GM23338 (cell line): Measurements from ENCODE around the gene SDHAF2. TPM values are rescaled to one million over a fixed set of nuclear protein-coding genes. Genes with fewer than 3 reads are reported as not detected.

ENCODE experiments used
- ATAC-seq: fragments of 200-7000 bp; cut with Tn5 transposase; 3 replicates; pipeline ENCODE4 v1.9.1; 2020
- DNase-seq: peaks from one replicate; pipeline ENCODE4 v3.0.0-alpha.2; 2015; ENCODE audit warnings: low spot score
- H2AFZ ChIP-seq: fragments of 200-600 bp; sonication (generic); 2 replicates; pipeline ENCODE4 v1.8.0; 2016; ENCODE audit warnings: antibody characterized with exemption, mild to moderate bottlenecking, moderate library complexity
- H3F3A ChIP-seq: fragments of 200-600 bp; sonication (generic); replicated peaks from 2 replicates; pipeline ENCODE4 v1.8.0; 2017; ENCODE audit warnings: antibody characterized with exemption, mixed run types, low read depth
- H3K27ac ChIP-seq: fragments of 200-600 bp; sonication (generic); 2 replicates; pipeline ENCODE4 v1.6.1; 2016; ENCODE audit warnings: low read depth
- H3K27me3 ChIP-seq: fragments of 200-600 bp; sonication (generic); 2 replicates; pipeline ENCODE4 v1.8.0; 2016; ENCODE audit warnings: mild to moderate bottlenecking, mixed run types, moderate library complexity; ENCODE audit not compliant: insufficient read depth
- H3K36me3 ChIP-seq: fragments of 200-600 bp; sonication (generic); 2 replicates; pipeline ENCODE4 v1.8.0; 2016; ENCODE audit warnings: mild to moderate bottlenecking; ENCODE audit not compliant: insufficient read depth
- H3K4me1 ChIP-seq: fragments of 200-600 bp; sonication (generic); 2 replicates; pipeline ENCODE4 v1.8.0; 2016; ENCODE audit warnings: mild to moderate bottlenecking, moderate library complexity; ENCODE audit not compliant: insufficient read depth
- H3K4me2 ChIP-seq: fragments of 200-600 bp; sonication (generic); 2 replicates; pipeline ENCODE4 v1.7.1; 2017; ENCODE audit warnings: mixed run types
- H3K4me3 ChIP-seq: fragments of 200-600 bp; sonication (generic); 2 replicates; pipeline ENCODE4 v1.6.1; 2016; ENCODE audit warnings: mixed run types
- H3K79me2 ChIP-seq: fragments of 200-600 bp; sonication (generic); replicated peaks from 2 replicates; pipeline ENCODE4 v1.8.0; 2017; ENCODE audit warnings: mild to moderate bottlenecking; ENCODE audit not compliant: insufficient read depth
- H3K9me2 ChIP-seq: fragments of 200-600 bp; sonication (generic); 2 replicates; pipeline ENCODE4 v1.8.0; 2017; ENCODE audit not compliant: insufficient read depth
- H4K20me1 ChIP-seq: fragments of 200-600 bp; sonication (generic); replicated peaks from 2 replicates; pipeline ENCODE4 v1.8.0; 2017; ENCODE audit warnings: mild to moderate bottlenecking; ENCODE audit not compliant: insufficient read depth
- H3K27ac Mint-ChIP-seq: 2 replicates; pipeline ENCODE4 v1.8.0; 2020; ENCODE audit warnings: inconsistent platforms, mild to moderate bottlenecking, moderate library complexity, mixed read lengths
- H3K27me3 Mint-ChIP-seq: 3 replicates; pipeline ENCODE4 v1.8.0; 2022; ENCODE audit warnings: low read depth, mild to moderate bottlenecking, moderate library complexity, mixed read lengths, inconsistent platforms; ENCODE audit not compliant: insufficient read depth, poor library complexity
- H3K36me3 Mint-ChIP-seq: 3 replicates; pipeline ENCODE4 v1.8.0; 2021; ENCODE audit warnings: low read depth, mild to moderate bottlenecking, inconsistent platforms, moderate library complexity, mixed read lengths
- H3K4me1 Mint-ChIP-seq: 3 replicates; pipeline ENCODE4 v1.8.0; 2020; ENCODE audit warnings: mild to moderate bottlenecking, inconsistent platforms, mixed read lengths
- H3K4me3 Mint-ChIP-seq: 3 replicates; pipeline ENCODE4 v1.8.0; 2021; ENCODE audit warnings: moderate library complexity, mild to moderate bottlenecking, inconsistent platforms, mixed read lengths
- H3K9me3 Mint-ChIP-seq: 3 replicates; pipeline ENCODE4 v1.8.0; 2020; ENCODE audit warnings: moderate library complexity, mild to moderate bottlenecking, inconsistent platforms, mixed read lengths
- CREB1 ChIP-seq: fragments of 250-450 bp; sonication (Bioruptor Pico); IDR thresholded peaks from 2 replicates; pipeline ENCODE4 v1.5.0; 2020; ENCODE audit warnings: low read depth, mild to moderate bottlenecking, moderate library complexity
- EZH2 ChIP-seq: fragments of 200-600 bp; sonication (generic); IDR thresholded peaks from one replicate; pipeline ENCODE4 v1.8.0; 2017; ENCODE audit warnings: antibody characterized with exemption, mild to moderate bottlenecking, low read depth; ENCODE audit not compliant: unreplicated experiment
- EZH2phosphoT487 ChIP-seq: fragments of 200-600 bp; sonication (generic); IDR thresholded peaks from one replicate; pipeline ENCODE4 v1.8.1; 2018; ENCODE audit warnings: antibody characterized with exemption; ENCODE audit not compliant: unreplicated experiment
- JUNB ChIP-seq: IDR thresholded peaks from one replicate; pipeline ENCODE4 v1.6.1; 2016; ENCODE audit warnings: antibody characterized with exemption; ENCODE audit not compliant: unreplicated experiment
- NANOG ChIP-seq: IDR thresholded peaks from 2 replicates; pipeline ENCODE4 v1.6.1; 2016; ENCODE audit warnings: antibody characterized with exemption, borderline replicate concordance
- POLR2AphosphoS5 ChIP-seq: IDR thresholded peaks from 2 replicates; pipeline ENCODE4 v1.6.1; 2016; ENCODE audit warnings: antibody characterized with exemption, low read depth
- STAT1 ChIP-seq: IDR thresholded peaks from one replicate; pipeline ENCODE4 v1.6.1; 2016; ENCODE audit warnings: antibody characterized with exemption; ENCODE audit not compliant: unreplicated experiment
- ZNF114 ChIP-seq: fragments of 250-450 bp; sonication (Bioruptor Pico); IDR thresholded peaks from 2 replicates; pipeline ENCODE4 v1.5.0; 2020; ENCODE audit warnings: mild to moderate bottlenecking, moderate library complexity
- polyA plus RNA-seq: library from polyadenylated mRNA; unstranded; fragments of >200 nt; fragmentation: Nextera tagmentation; extraction: Ambion mirVana; gene quantifications from 2 replicates; pipeline ENCODE4 v1.2.1, GENCODE V29; 2016
- total RNA-seq: library from RNA; depleted of rRNA; stranded (reverse); fragments of >200 nt; shearing (Covaris generic); gene quantifications from 2 replicates; pipeline ENCODE4 v1.2.3, GENCODE V29; 2014
- TF ChIP-seq, protein P1 (sequence below): IDR thresholded peaks from 2 replicates; pipeline ENCODE4 v1.6.1; 2016; ENCODE audit warnings: antibody characterized with exemption
- TF ChIP-seq, protein P2 (sequence below), 2 experiments: fragments of 200-600 bp in 1 of 2; sonication (generic) in 1 of 2; conservative IDR thresholded peaks; 2 replicates each; pipeline versions ENCODE4 v1.5.1 to v1.6.1; 2016 to 2017; ENCODE audit warnings: antibody characterized with exemption in 2 of 2, low read depth in 2 of 2, mild to moderate bottlenecking in 2 of 2, moderate library complexity in 1 of 2

SDHAF2 gene
- total and polyA plus RNA-seq, 2 experiments from 2014 or later: 53.8 to 57.0 TPM

DNA sequence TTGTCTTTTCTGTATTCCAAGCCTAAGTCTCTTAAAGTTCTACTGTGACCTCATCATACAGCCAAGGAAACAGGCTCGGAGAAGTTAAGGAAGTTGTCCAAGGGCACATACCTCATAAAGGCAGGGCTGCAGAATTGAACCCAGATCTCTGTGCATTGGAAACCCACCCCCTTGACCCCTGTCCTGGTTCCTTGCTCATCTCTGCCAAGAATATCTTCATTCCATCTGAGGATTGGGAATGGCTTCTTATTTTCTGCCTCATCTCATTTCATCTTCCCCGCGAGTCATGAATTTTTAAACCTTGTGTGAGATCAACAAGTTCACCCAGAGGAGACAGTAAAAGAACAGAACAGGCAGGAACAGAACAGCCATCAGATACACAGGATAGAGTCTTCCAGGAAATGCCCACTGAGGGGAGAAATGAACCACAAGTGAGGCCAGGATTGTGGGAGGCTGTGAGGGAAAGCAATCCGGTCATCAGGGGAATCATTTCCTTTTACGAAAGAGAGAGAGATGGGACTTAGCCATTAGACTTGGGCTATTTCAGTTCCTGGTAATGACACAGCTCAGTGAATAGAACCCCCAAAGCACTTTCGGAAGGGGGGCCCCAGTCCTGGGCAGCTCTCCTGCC is 44.2 kb downstream of the SDHAF2 start:
- Mint-ChIP-seq H3K4me3 (no peak overlapping the region), H3K36me3 (peaks cover 4% of the 10 kb centered on the region; the same call in 2 of the 3 replicates), H3K27me3 (peaks cover 3% of the 10 kb centered on the region), H3K4me1 (peaks cover 5% of the 10 kb centered on the region; the same call in 2 of the 3 replicates), H3K27ac (no peak overlapping the region), H3K9me3 (no peaks in the 10 kb centered on the region)
- H3K4me2 ChIP-seq: no peak overlapping the region
- H3K27ac ChIP-seq: no peak overlapping the region
- no peaks in the 10 kb centered on the region for H3K36me3 ChIP-seq
- no peaks in the 10 kb centered on the region for H3K27me3 ChIP-seq
- no peak for DNase-seq
- TF ChIP-seq NANOG: no peak
- TF ChIP-seq, protein P1, sequence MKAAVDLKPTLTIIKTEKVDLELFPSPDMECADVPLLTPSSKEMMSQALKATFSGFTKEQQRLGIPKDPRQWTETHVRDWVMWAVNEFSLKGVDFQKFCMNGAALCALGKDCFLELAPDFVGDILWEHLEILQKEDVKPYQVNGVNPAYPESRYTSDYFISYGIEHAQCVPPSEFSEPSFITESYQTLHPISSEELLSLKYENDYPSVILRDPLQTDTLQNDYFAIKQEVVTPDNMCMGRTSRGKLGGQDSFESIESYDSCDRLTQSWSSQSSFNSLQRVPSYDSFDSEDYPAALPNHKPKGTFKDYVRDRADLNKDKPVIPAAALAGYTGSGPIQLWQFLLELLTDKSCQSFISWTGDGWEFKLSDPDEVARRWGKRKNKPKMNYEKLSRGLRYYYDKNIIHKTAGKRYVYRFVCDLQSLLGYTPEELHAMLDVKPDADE: no peak
- no peak for TF ChIP-seq EZH2
- no peak for TF ChIP-seq ZNF114
- TF ChIP-seq STAT1: no peak
- TF ChIP-seq POLR2AphosphoS5: no peak
- TF ChIP-seq JUNB: no peak
- 0 out of 2 replicates have a peak, but pooled peaks cover 6% of the 10 kb centered on the region for H3F3A ChIP-seq
- no peaks in the 10 kb centered on the region for H3K9me2 ChIP-seq
- H3K79me2 ChIP-seq: no peaks in the 10 kb centered on the region
- no peak overlapping the region for H2AFZ ChIP-seq
- H4K20me1 ChIP-seq: no peaks in the 10 kb centered on the region
- no peak for ATAC-seq
- H3K4me3 ChIP-seq: no peak overlapping the region
- H3K4me1 ChIP-seq: peaks cover 3% of the 10 kb centered on the region; the same call in 1 of the 2 replicates

DNA sequence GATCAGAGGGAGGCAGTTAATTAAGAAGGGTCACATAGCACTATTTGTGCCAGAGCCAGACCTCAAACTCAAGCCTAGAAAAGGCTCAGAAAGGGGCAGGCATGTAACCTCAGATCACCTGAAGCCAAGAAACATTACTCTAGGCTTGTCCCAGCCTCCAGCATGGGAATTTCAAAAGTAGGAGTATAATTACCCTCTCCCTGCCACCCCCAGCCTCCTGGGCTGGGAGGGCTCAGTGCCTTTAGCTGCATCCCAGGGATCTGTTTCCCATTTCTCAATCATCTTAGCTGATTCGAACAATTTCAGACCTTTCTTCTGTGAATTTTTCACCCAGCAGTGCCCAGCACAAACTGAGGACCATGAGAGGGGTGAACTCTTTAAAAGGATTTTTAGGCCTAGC is 45.5 kb downstream of the SDHAF2 start:
- TF ChIP-seq POLR2AphosphoS5: no peak
- Histone ChIP-seq H4K20me1 (no peaks in the 10 kb centered on the region), H3K79me2 (no peaks in the 10 kb centered on the region), H3K36me3 (no peaks in the 10 kb centered on the region), H3K4me1 (peaks cover 3% of the 10 kb centered on the region; the same call in 1 of the 2 replicates), H2AFZ (no peak overlapping the region), H3K9me2 (no peaks in the 10 kb centered on the region), H3F3A (0 out of 2 replicates have a peak, but pooled peaks cover 6% of the 10 kb centered on the region), H3K27ac (no peak overlapping the region), H3K4me2 (no peak overlapping the region), H3K27me3 (no peaks in the 10 kb centered on the region), H3K4me3 (no peak overlapping the region)
- Mint-ChIP-seq H3K9me3 (no peaks in the 10 kb centered on the region), H3K4me1 (peaks cover 8% of the 10 kb centered on the region), H3K4me3 (no peak overlapping the region), H3K36me3 (peaks cover 4% of the 10 kb centered on the region; the same call in 2 of the 3 replicates), H3K27ac (no peak overlapping the region), H3K27me3 (peaks cover 4% of the 10 kb centered on the region)
- no peak for ATAC-seq
- DNase-seq: no peak

DNA sequence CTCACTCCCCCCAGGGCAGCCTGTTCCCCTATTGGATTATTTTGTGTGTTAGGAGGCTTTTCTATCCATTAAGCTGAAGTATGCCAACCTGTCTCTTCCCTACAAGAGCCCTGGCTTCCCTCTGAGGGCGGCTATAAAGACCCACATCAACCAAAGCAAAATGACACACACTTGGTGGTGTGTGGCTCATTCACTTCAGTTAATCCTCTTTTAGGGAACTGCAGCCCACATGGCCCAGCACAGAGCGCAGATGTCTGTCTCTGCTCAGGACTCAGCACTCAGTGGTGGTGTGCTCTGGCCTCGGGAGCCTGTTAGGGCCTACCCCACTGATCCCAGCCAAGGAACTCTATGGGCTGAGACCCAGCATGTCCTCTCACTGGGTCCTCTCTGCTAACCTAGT is 46.4 kb downstream of the SDHAF2 start:
- Histone ChIP-seq H3K27ac (no peak overlapping the region), H3K27me3 (no peaks in the 10 kb centered on the region), H3F3A (0 out of 2 replicates have a peak, but pooled peaks cover 6% of the 10 kb centered on the region), H3K36me3 (no peaks in the 10 kb centered on the region), H2AFZ (no peak overlapping the region), H3K4me1 (peaks cover 7% of the 10 kb centered on the region), H4K20me1 (0 out of 2 replicates have a peak, but pooled peaks cover 2% of the 10 kb centered on the region), H3K4me2 (no peak overlapping the region), H3K9me2 (no peaks in the 10 kb centered on the region), H3K4me3 (no peak overlapping the region), H3K79me2 (no peaks in the 10 kb centered on the region)
- Mint-ChIP-seq H3K27me3 (peaks cover 6% of the 10 kb centered on the region), H3K4me1 (peaks cover 17% of the 10 kb centered on the region), H3K27ac (no peak overlapping the region), H3K36me3 (peaks cover 4% of the 10 kb centered on the region; the same call in 2 of the 3 replicates), H3K4me3 (no peak overlapping the region), H3K9me3 (no peaks in the 10 kb centered on the region)
- no peak for DNase-seq
- ATAC-seq: no peak
- TF ChIP-seq EZH2phosphoT487 (no peak), CREB1 (CRISPR knock-in tag) (no peak)
- TF ChIP-seq, protein P2, sequence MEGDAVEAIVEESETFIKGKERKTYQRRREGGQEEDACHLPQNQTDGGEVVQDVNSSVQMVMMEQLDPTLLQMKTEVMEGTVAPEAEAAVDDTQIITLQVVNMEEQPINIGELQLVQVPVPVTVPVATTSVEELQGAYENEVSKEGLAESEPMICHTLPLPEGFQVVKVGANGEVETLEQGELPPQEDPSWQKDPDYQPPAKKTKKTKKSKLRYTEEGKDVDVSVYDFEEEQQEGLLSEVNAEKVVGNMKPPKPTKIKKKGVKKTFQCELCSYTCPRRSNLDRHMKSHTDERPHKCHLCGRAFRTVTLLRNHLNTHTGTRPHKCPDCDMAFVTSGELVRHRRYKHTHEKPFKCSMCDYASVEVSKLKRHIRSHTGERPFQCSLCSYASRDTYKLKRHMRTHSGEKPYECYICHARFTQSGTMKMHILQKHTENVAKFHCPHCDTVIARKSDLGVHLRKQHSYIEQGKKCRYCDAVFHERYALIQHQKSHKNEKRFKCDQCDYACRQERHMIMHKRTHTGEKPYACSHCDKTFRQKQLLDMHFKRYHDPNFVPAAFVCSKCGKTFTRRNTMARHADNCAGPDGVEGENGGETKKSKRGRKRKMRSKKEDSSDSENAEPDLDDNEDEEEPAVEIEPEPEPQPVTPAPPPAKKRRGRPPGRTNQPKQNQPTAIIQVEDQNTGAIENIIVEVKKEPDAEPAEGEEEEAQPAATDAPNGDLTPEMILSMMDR (conservative IDR thresholded peaks at IDR 0.05; ENCODE audit: low read depth in 2 of 2): no peak
- TF ChIP-seq, protein P1: no peak
